H1 (cell line): ENCODE results near the gene SLC15A1. TPM values are rescaled to one million over a fixed set of nuclear protein-coding genes. Genes with fewer than 3 reads are reported as not detected.

Source experiments
- CTCF ChIA-PET: fragments of 300-600 bp; sonication (Branson Sonifier 250); formaldehyde crosslinking; loops from one replicate; lab custom pipeline; 2021; ENCODE audit not compliant: partially characterized antibody; lab: Charles Lee
- POLR2A ChIA-PET: fragments of 300-600 bp; sonication (Branson Sonifier 250); formaldehyde crosslinking; loops from one replicate; lab custom pipeline; 2021; ENCODE audit warnings: inconsistent platforms; ENCODE audit not compliant: partially characterized antibody; lab: Charles Lee
- DNase-seq, 2 experiments: peaks; one replicate each; pipeline versions ENCODE4 v3.0.0 to v3.0.0-alpha.2; 2010 to 2022; ENCODE audit warnings: low spot score in 2 of 2, low read depth in 1 of 2, mixed read lengths in 1 of 2
- FAIRE-seq: peaks from 2 replicates; lab custom pipeline; 2011; peaks lifted over from hg19 to GRCh38; lab: Jason Lieb, UNC
- H2AFZ ChIP-seq: 2 replicates; pipeline ENCODE4 v1.8.1; 2012; ENCODE audit warnings: low read length, inconsistent platforms
- H2AK5ac ChIP-seq: 2 replicates; pipeline ENCODE4 v1.6.1; 2013; ENCODE audit warnings: low read depth, low read length
- H2BK120ac ChIP-seq: replicated peaks from 2 replicates; pipeline ENCODE3; 2013; ENCODE audit warnings: low read depth, low read length, inconsistent platforms
- H2BK12ac ChIP-seq: 2 replicates; pipeline ENCODE4 v1.6.1; 2013; ENCODE audit warnings: low read depth, low read length
- H2BK15ac ChIP-seq: 2 replicates; pipeline ENCODE4 v1.6.1; 2013; ENCODE audit warnings: low read length
- H2BK20ac ChIP-seq: 2 replicates; pipeline ENCODE4 v1.6.1; 2013; ENCODE audit warnings: low read length
- H2BK5ac ChIP-seq: 2 replicates; pipeline ENCODE4 v1.6.1; 2013; ENCODE audit warnings: low read depth, low read length
- H3K14ac ChIP-seq: 2 replicates; pipeline ENCODE4 v1.6.1; 2013; ENCODE audit warnings: inconsistent platforms; ENCODE audit not compliant: insufficient read length
- H3K18ac ChIP-seq: 2 replicates; pipeline ENCODE4 v1.6.1; 2013; ENCODE audit warnings: low read length; ENCODE audit errors: extremely low read depth
- H3K23ac ChIP-seq: 2 replicates; pipeline ENCODE4 v1.6.1; 2013; ENCODE audit warnings: inconsistent platforms; ENCODE audit not compliant: insufficient read length
- H3K23me2 ChIP-seq: 2 replicates; pipeline ENCODE4 v1.6.1; 2013; ENCODE audit warnings: low read depth, low read length
- H3K27ac ChIP-seq: 2 replicates; pipeline ENCODE4 v1.6.1; 2011; ENCODE audit warnings: low read depth, low read length, inconsistent platforms
- H3K27me3 ChIP-seq, 4 experiments: replicated peaks in 1 of 4; 1 replicate in 1 of 4; 2 replicates in 3 of 4; pipeline versions ENCODE4 v1.6.1 to v1.8.1; 2011 to 2013; ENCODE audit warnings: low read length in 3 of 4, mild to moderate bottlenecking in 3 of 4, inconsistent platforms in 2 of 4, mixed read lengths in 2 of 4, moderate library complexity in 1 of 4; ENCODE audit not compliant: control insufficient read depth in 3 of 4, insufficient read depth in 3 of 4; ENCODE audit errors: extremely low read depth in 1 of 4
- H3K36me3 ChIP-seq, 4 experiments: 2 replicates each; pipeline versions ENCODE4 v1.6.1 to v1.8.1; 2011 to 2013; ENCODE audit warnings: mild to moderate bottlenecking in 4 of 4, low read length in 3 of 4, moderate library complexity in 2 of 4, control low read depth in 1 of 4, inconsistent platforms in 1 of 4; ENCODE audit not compliant: insufficient read depth in 4 of 4, control insufficient read depth in 2 of 4
- H3K4ac ChIP-seq: replicated peaks from 2 replicates; pipeline ENCODE3; 2013; ENCODE audit warnings: low read length, low read depth, mixed read lengths, inconsistent platforms; ENCODE audit not compliant: insufficient read length
- H3K4me1 ChIP-seq, 4 experiments: replicated peaks in 1 of 4; 1 replicate in 1 of 4; 2 replicates in 3 of 4; pipeline versions ENCODE4 v1.6.1 to v1.8.1; 2011 to 2013; ENCODE audit warnings: low read length in 3 of 4, inconsistent platforms in 2 of 4, mixed read lengths in 1 of 4; ENCODE audit not compliant: insufficient read depth in 4 of 4, control insufficient read depth in 3 of 4
- H3K4me2 ChIP-seq, 2 experiments: 2 replicates each; pipeline versions ENCODE4 v1.6.1 to v1.8.1; 2011 to 2013; ENCODE audit warnings: low read depth in 2 of 2, low read length in 2 of 2, control low read depth in 1 of 2, inconsistent platforms in 1 of 2, mild to moderate bottlenecking in 1 of 2; ENCODE audit not compliant: insufficient read depth in 1 of 2
- H3K4me3 ChIP-seq, 4 experiments: fragments of 200-600, 300-600 bp in 1 of 4; sonication (generic), shearing (Covaris generic), sonication (Bioruptor Twin) in 1 of 4; 2 replicates each; pipeline versions ENCODE4 v1.5.1 to v1.8.1; 2011 to 2016; ENCODE audit warnings: low read length in 4 of 4, low read depth in 3 of 4, control low read depth in 2 of 4, inconsistent platforms in 2 of 4, mild to moderate bottlenecking in 2 of 4, mixed read lengths in 1 of 4, moderate library complexity in 1 of 4; ENCODE audit not compliant: insufficient read depth in 2 of 4; ENCODE audit errors: extremely low read depth in 1 of 4
- H3K56ac ChIP-seq: replicated peaks from 2 replicates; pipeline ENCODE3; 2013; ENCODE audit warnings: low read depth, mild to moderate bottlenecking, mixed read lengths, low read length, inconsistent platforms; ENCODE audit not compliant: insufficient read length
- H3K79me1 ChIP-seq: 2 replicates; pipeline ENCODE4 v1.6.1; 2013; ENCODE audit warnings: low read depth, low read length, control low read depth
- H3K79me2 ChIP-seq, 2 experiments: 2 replicates each; pipeline versions ENCODE4 v1.6.1 to v1.8.1; 2012 to 2013; ENCODE audit warnings: low read length in 2 of 2, mild to moderate bottlenecking in 2 of 2, inconsistent platforms in 1 of 2; ENCODE audit not compliant: insufficient read depth in 2 of 2, control insufficient read depth in 1 of 2
- H3K9ac ChIP-seq, 4 experiments: replicated peaks in 1 of 4; 1 replicate in 1 of 4; 2 replicates in 3 of 4; pipeline versions ENCODE4 v1.6.1 to v1.8.1; 2011 to 2013; ENCODE audit warnings: low read depth in 3 of 4, low read length in 3 of 4, control low read depth in 2 of 4, mild to moderate bottlenecking in 2 of 4, moderate library complexity in 2 of 4, inconsistent platforms in 1 of 4; ENCODE audit errors: extremely low read depth in 1 of 4
- H3K9me3 ChIP-seq, 2 experiments: 2 replicates each; pipeline versions ENCODE4 v1.6.1 to v1.8.1; 2012 to 2013; ENCODE audit warnings: mild to moderate bottlenecking in 2 of 2, moderate library complexity in 2 of 2, control low read depth in 1 of 2, inconsistent platforms in 1 of 2, low read depth in 1 of 2, low read length in 1 of 2, mixed read lengths in 1 of 2; ENCODE audit not compliant: insufficient read depth in 2 of 2
- H4K20me1 ChIP-seq, 2 experiments: replicated peaks in 1 of 2; 2 replicates each; pipeline versions ENCODE3 to v1.8.1; 2011 to 2013; ENCODE audit warnings: inconsistent platforms in 2 of 2, low read length in 2 of 2, mild to moderate bottlenecking in 1 of 2; ENCODE audit not compliant: insufficient read depth in 2 of 2, control insufficient read depth in 1 of 2
- H4K5ac ChIP-seq: 2 replicates; pipeline ENCODE4 v1.6.1; 2013; ENCODE audit warnings: low read length, low read depth, mixed read lengths, inconsistent platforms; ENCODE audit not compliant: insufficient read length
- H4K8ac ChIP-seq: 2 replicates; pipeline ENCODE4 v1.8.0; 2013; ENCODE audit warnings: mild to moderate bottlenecking, moderate library complexity, low read length, inconsistent platforms; ENCODE audit not compliant: insufficient read depth; ENCODE audit errors: extremely low read depth
- H4K91ac ChIP-seq: replicated peaks from 2 replicates; pipeline ENCODE3; 2013; ENCODE audit warnings: low read length, mixed read lengths, inconsistent platforms; ENCODE audit not compliant: insufficient read length
- ATF2 ChIP-seq: IDR thresholded peaks from 2 replicates; pipeline ENCODE4 v1.6.1; 2012; ENCODE audit warnings: low read length, inconsistent platforms
- GABPA ChIP-seq: IDR thresholded peaks from 2 replicates; pipeline ENCODE4 v1.6.1; 2011; ENCODE audit warnings: mild to moderate bottlenecking, low read length, moderate library complexity, borderline replicate concordance; ENCODE audit not compliant: insufficient read depth
- KDM5A ChIP-seq: fragments of 200-600 bp; IDR thresholded peaks from 2 replicates; pipeline ENCODE4 v1.7.1; 2012; ENCODE audit warnings: mild to moderate bottlenecking, low read length, inconsistent platforms, mixed read lengths
- NRF1 ChIP-seq: IDR thresholded peaks from 2 replicates; pipeline ENCODE4 v1.6.1; 2011; ENCODE audit warnings: mild to moderate bottlenecking, low read depth, low read length, improper control_type of control experiment
- RFX5 ChIP-seq: IDR thresholded peaks from 2 replicates; pipeline ENCODE4 v1.6.1; 2011; ENCODE audit warnings: low read depth, low read length, improper control_type of control experiment, borderline replicate concordance
- RNF2 ChIP-seq: fragments of 200-900, 300-1000 bp; sonication (generic); IDR thresholded peaks from 2 replicates; pipeline ENCODE4 v1.7.1; 2016; ENCODE audit warnings: borderline replicate concordance, low read depth, mild to moderate bottlenecking, antibody characterized with exemption, low read length; ENCODE audit not compliant: poor library complexity, severe bottlenecking; ENCODE audit errors: missing control alignments
- RXRA ChIP-seq: IDR thresholded peaks from 2 replicates; pipeline ENCODE4 v1.6.1; 2011; ENCODE audit warnings: low read depth, mild to moderate bottlenecking, low read length, moderate library complexity; ENCODE audit not compliant: insufficient read depth
- SAP30 ChIP-seq: fragments of 300-600 bp; sonication (generic); IDR thresholded peaks from 2 replicates; pipeline ENCODE4 v1.7.1; 2012; ENCODE audit warnings: low read length, moderate library complexity, mild to moderate bottlenecking, inconsistent platforms; ENCODE audit not compliant: insufficient read depth, insufficient replicate concordance
- SRF ChIP-seq: IDR thresholded peaks from 2 replicates; pipeline ENCODE4 v1.6.1; 2011; ENCODE audit warnings: mild to moderate bottlenecking, low read depth, low read length, moderate library complexity
- SUZ12 ChIP-seq: fragments of 200-600 bp; sonication (generic); IDR thresholded peaks from 2 replicates; pipeline ENCODE4 v1.6.1; 2012; ENCODE audit warnings: mild to moderate bottlenecking, inconsistent platforms, low read length, moderate library complexity, mixed read lengths
- TCF12 ChIP-seq: IDR thresholded peaks from 2 replicates; pipeline ENCODE4 v1.6.1; 2011; ENCODE audit warnings: low read depth, mild to moderate bottlenecking, low read length
- ZNF274 ChIP-seq: IDR thresholded peaks from 2 replicates; pipeline ENCODE4 v1.7.0; 2012; ENCODE audit warnings: low read length, borderline replicate concordance; ENCODE audit errors: extremely low read depth
- WGBS, 2 experiments: shearing (Covaris generic) in 1 of 2; methylation state at CpG; one replicate each; pipeline versions ENCODE4 v1.1.6 to v1.1.7; 2013 to 2015; ENCODE audit warnings: low lambda C conversion rate in 2 of 2, mixed read lengths in 2 of 2, inconsistent platforms in 1 of 2, low coverage in 1 of 2, missing lambda C conversion rate in 1 of 2; ENCODE audit not compliant: insufficient replicate concordance in 2 of 2, insufficient coverage in 1 of 2, insufficient read length in 1 of 2; ENCODE audit errors: extremely low coverage in 1 of 2, missing lambda C conversion rate in 1 of 2; 5-methylcytosine and 5-hydroxymethylcytosine counted together
- polyA plus RNA-seq, 7 experiments: library from polyadenylated mRNA; depleted of rRNA in 3 of 7; stranded (reverse) in 5 of 7; unstranded in 2 of 7; fragments of >200 nt in 5 of 7; fragments of 200-250 nt in 2 of 7; gene quantifications; 1 replicate in 5 of 7; 2 replicates in 1 of 7; 4 replicates in 1 of 7; pipeline versions ENCODE4 v1.2.1 to v1.2.3, GENCODE V29; 2011 to 2013; ENCODE audit warnings: missing spikeins in 2 of 7, mixed read lengths in 2 of 7
- total RNA-seq: library from RNA; stranded (reverse); fragmentation: NEBNext Ultra II Directional; extraction: Animal tissue kit (Norgen Biotek cat#: 25700); gene quantifications from 2 replicates; pipeline ENCODE4 v1.2.1, GENCODE V29; 2021

Gene SLC15A1
- total and polyA plus RNA-seq, 2 of the 8 experiments (the other 6 are each of a cell fraction or from before 2014, with no cell fraction given): 1.3 to 2.4 TPM

GRCh38 chr13:98782654-98783053, 30.2 kb upstream of the SLC15A1 start:
- no peaks in the 10 kb centered on the region for H3K79me1 ChIP-seq
- no peak overlapping the region for H3K23ac ChIP-seq
- H3K4me1 ChIP-seq: no peaks in the 10 kb centered on the region
- H3K18ac ChIP-seq: no peak overlapping the region
- H3K4me3 ChIP-seq: no peak overlapping the region
- FAIRE-seq: no peak
- no peak overlapping the region for H3K9ac ChIP-seq
- H3K14ac ChIP-seq: no peak overlapping the region
- H3K36me3 ChIP-seq: no peaks in the 10 kb centered on the region
- no peak overlapping the region for H2BK20ac ChIP-seq
- H4K91ac ChIP-seq: no peak overlapping the region
- no peak overlapping the region for H2AFZ ChIP-seq
- no peak overlapping the region for H3K4me2 ChIP-seq
- H3K27me3 ChIP-seq: no peaks in the 10 kb centered on the region
- H3K56ac ChIP-seq: no peak overlapping the region
- POLR2A ChIA-PET: interaction anchor here (0.5 kb wide), 1 partner anchor 151 kb away, joined by 3 read pairs; no protein-coding TSS in a partner anchor
- H3K79me2 ChIP-seq: no peaks in the 10 kb centered on the region
- H3K23me2 ChIP-seq: no peaks in the 10 kb centered on the region; the same call in 1 of the 2 replicates
- H4K8ac ChIP-seq: no peak overlapping the region
- no peak overlapping the region for H3K27ac ChIP-seq
- 75% methylated on average over 5 of the region's 5 CpGs; no CpG with 5 or more reads in 1 of the 2 experiments for WGBS, 2 experiments
- no peak for DNase-seq
- no peaks in the 10 kb centered on the region for H4K20me1 ChIP-seq
- no peak overlapping the region for H2BK5ac ChIP-seq
- no peak overlapping the region for H3K4ac ChIP-seq
- no peak overlapping the region for H2BK12ac ChIP-seq
- H2BK120ac ChIP-seq: no peak overlapping the region
- no peak overlapping the region for H4K5ac ChIP-seq
- no peaks in the 10 kb centered on the region for H3K9me3 ChIP-seq
- CTCF ChIA-PET: interaction anchor here (1.5 to 4.6 kb wide), 4 partner anchors 9 to 57 kb away, joined by 3 to 22 read pairs (median 4); no protein-coding TSS in a partner anchor
- no peak overlapping the region for H2BK15ac ChIP-seq
- H2AK5ac ChIP-seq: no peak overlapping the region
- TF ChIP-seq SUZ12 (no peak), SAP30 (no peak), RXRA (no peak), NRF1 (no peak), RNF2 (no peak), SRF (no peak), GABPA (no peak), RFX5 (no peak), KDM5A (no peak), ZNF274 (no peak), TCF12 (no peak), ATF2 (no peak)
